ENCODE measurements around the gene PRSS27. TPM values are rescaled to one million over a fixed set of nuclear protein-coding genes. Genes with fewer than 3 reads are reported as not detected.
"Not testable (repeated sequence)": the region's sequence is repeated elsewhere in the genome, so short reads cannot be mapped to it uniquely, and the experiment has no call there.

Gene PRSS27
- total RNA-seq, 2 donors from 2014 or later = 0.15 to 0.56 TPM

DNA sequence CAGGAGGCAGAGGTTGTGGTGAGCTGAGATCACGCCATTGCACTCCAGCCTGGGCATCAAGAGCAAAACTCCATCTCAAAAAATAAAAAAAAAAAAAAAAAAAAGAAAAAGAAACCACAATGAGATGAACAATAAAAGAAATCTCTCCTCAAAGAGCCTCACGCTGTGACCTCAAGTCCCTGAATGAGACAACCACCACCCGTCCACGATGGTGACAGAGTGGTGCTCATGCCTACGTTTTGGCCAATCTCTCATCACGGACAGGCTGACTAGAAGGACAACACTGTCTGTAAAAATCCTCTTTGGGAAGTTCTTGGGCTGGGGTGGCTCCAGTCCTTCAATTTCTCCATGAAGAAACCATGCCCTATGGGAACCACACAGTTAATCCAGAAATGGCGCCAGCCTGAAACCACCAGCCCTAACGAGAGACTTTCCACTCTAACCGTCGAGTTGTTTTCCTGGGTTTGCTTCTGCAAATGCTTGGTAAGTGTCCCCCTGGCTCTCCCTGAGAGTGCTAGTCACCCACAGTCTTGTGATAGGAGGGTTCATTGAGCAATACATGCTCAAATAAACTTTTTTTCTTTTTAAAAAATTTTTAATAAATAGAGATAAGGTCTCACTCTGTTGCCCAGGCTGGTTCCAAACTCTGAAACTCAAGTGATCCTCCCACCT lies 15.0 kb upstream of the PRSS27 start:
- no peaks in the 10 kb centered on the region for H3K9me3 ChIP-seq
- no peak overlapping the region for H3K27ac ChIP-seq
- H3K27me3 ChIP-seq = no peaks in the 10 kb centered on the region
- no peak for DNase-seq
- intact Hi-C loops (cut with DNase I) = no loop called here
- H3K4me1 ChIP-seq = no peaks in the 10 kb centered on the region
- no peak overlapping the region for H3K9ac ChIP-seq (ENCODE audit: low read depth in 2 of 2, low read length in 2 of 2)
- TF ChIP-seq, protein P1, sequence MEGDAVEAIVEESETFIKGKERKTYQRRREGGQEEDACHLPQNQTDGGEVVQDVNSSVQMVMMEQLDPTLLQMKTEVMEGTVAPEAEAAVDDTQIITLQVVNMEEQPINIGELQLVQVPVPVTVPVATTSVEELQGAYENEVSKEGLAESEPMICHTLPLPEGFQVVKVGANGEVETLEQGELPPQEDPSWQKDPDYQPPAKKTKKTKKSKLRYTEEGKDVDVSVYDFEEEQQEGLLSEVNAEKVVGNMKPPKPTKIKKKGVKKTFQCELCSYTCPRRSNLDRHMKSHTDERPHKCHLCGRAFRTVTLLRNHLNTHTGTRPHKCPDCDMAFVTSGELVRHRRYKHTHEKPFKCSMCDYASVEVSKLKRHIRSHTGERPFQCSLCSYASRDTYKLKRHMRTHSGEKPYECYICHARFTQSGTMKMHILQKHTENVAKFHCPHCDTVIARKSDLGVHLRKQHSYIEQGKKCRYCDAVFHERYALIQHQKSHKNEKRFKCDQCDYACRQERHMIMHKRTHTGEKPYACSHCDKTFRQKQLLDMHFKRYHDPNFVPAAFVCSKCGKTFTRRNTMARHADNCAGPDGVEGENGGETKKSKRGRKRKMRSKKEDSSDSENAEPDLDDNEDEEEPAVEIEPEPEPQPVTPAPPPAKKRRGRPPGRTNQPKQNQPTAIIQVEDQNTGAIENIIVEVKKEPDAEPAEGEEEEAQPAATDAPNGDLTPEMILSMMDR (IDR thresholded peaks at IDR 0.05) = no peak
- H3K4me3 ChIP-seq = no peak overlapping the region
- no peaks in the 10 kb centered on the region for H3K36me3 ChIP-seq

DNA sequence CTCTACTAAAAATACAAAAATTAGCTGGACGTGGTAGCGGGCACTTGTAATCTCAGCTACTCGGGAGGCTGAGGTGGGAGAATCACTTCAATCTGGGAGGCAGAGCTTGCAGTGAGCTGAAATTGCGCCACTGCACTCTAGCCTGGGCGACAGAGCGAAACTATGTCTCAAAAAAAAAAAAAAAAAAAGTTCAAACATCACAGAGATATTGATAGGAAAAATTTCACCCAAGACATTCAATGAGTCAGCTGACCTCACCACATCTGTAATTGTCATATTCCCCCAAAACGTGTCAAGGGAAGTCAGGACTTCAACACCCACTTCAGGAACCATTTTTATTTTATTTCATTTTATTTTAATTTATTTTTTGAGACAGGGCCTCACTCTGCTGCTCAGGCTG lies 8.0 kb upstream of the PRSS27 start:
- no peak overlapping the region for H3K4me3 ChIP-seq
- H3K9ac ChIP-seq (ENCODE audit: low read depth in 2 of 2, low read length in 2 of 2) = no peak overlapping the region
- TF ChIP-seq, protein P1 (IDR thresholded peaks at IDR 0.05) = no peak
- no peaks in the 10 kb centered on the region for H3K27me3 ChIP-seq
- H3K36me3 ChIP-seq = no peaks in the 10 kb centered on the region
- no peak for DNase-seq
- intact Hi-C loops (cut with DNase I) = no loop called here
- H3K27ac ChIP-seq = no peak overlapping the region
- no peaks in the 10 kb centered on the region for H3K9me3 ChIP-seq
- H3K4me1 ChIP-seq = no peaks in the 10 kb centered on the region

DNA sequence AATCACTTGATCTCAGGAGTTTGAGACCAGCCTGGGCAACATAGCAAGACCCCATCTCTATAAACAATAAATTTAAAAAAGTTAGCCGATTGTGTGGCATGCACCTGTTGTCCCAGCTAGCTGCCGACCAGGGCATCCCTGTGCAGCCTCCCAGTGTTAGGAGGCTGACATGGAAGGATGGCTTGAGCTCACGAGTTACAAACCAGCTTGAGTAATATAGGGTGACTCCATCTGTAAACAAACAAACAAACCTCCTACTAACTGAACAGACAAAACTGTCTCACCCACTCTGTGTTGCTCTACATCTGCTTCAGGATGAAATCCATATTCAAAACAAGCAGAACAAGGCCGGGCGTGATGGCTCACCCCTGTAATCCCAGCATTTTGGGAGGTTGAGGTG lies 6.9 kb upstream of the PRSS27 start:
- no peaks in the 10 kb centered on the region for H3K27me3 ChIP-seq
- H3K9ac ChIP-seq (ENCODE audit: low read depth in 2 of 2, low read length in 2 of 2) = no peak overlapping the region
- no peak overlapping the region for H3K4me3 ChIP-seq
- TF ChIP-seq, protein P1 (IDR thresholded peaks at IDR 0.05) = no peak
- intact Hi-C loops (cut with DNase I) = no loop called here
- H3K27ac ChIP-seq = no peak overlapping the region
- H3K9me3 ChIP-seq = no peaks in the 10 kb centered on the region
- DNase-seq = no peak
- no peaks in the 10 kb centered on the region for H3K36me3 ChIP-seq
- no peaks in the 10 kb centered on the region for H3K4me1 ChIP-seq

DNA sequence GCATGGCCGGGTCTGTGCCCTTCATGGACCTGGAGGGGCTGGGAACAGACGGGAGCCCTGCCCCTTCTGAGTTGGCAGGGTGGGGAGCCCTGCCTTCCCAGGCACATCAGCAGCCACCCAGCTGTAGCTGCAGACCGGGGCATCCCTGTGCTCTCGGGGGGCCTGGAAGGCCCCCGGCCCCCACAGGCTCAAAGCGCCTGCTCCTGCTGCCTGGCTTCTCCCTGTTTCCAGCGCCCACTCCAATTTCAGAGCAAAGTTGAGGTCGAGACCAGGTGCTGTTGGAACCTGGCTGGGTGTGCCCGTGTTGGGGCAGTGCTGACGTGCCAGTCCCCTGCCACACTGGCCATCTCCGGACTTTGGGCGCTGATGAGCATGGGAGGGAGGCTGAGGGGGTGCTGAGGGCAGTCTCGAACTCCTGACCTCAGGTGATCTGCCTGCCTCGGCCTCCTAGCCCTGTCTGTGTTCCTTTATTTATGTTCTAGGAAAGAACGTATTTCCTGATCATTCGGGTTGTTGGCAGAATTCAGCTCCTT lies 4.9 kb upstream of the PRSS27 start:
- DNase-seq = no peak
- Histone ChIP-seq H3K27ac (no peak overlapping the region), H3K4me1 (peaks cover 2% of the 10 kb centered on the region), H3K27me3 (no peaks in the 10 kb centered on the region), H3K9me3 (no peaks in the 10 kb centered on the region), H3K4me3 (no peak overlapping the region), H3K36me3 (no peaks in the 10 kb centered on the region), H3K9ac (ENCODE audit: low read depth in 2 of 2, low read length in 2 of 2) (no peak overlapping the region)
- intact Hi-C loops (cut with DNase I) = no loop called here
- TF ChIP-seq, protein P1 (IDR thresholded peaks at IDR 0.05) = no peak

DNA sequence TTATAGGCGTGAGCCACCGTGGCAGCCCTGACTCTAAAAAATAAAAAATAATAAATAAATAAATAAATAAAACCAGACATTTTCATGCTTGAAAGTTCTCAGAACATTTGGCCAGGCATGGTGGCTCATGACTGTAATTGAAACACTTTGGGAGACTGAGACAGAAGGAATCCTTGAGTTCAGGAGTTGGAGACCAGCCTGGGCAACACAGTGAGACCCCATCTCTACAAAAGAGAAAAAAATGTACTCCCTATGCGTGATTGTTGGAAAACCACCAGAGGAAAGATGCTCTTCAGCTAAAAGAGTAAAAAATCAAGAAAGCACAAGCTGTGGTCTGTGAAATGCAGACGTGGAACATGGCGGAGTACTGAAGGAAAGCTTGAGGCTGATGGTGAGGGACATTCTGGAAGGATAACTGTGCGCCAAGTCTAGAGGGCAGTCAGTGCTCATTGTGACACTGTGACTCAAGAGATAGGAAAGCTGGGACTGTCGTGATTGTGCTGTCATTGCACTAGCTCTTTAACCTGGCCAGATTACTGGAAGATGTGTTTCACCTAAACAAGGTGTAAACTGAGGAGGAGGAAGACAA lies 4.2 kb upstream of the PRSS27 start:
- intact Hi-C loops (cut with DNase I) = no loop called here
- no peaks in the 10 kb centered on the region for H3K9me3 ChIP-seq
- H3K9ac ChIP-seq (ENCODE audit: low read depth in 2 of 2, low read length in 2 of 2) = no peak overlapping the region
- H3K4me3 ChIP-seq = no peak overlapping the region
- no peak overlapping the region for H3K27ac ChIP-seq
- no peak for DNase-seq
- TF ChIP-seq, protein P1 (IDR thresholded peaks at IDR 0.05) = no peak
- H3K36me3 ChIP-seq = no peaks in the 10 kb centered on the region
- H3K27me3 ChIP-seq = no peaks in the 10 kb centered on the region
- H3K4me1 ChIP-seq = peaks cover 5% of the 10 kb centered on the region

DNA sequence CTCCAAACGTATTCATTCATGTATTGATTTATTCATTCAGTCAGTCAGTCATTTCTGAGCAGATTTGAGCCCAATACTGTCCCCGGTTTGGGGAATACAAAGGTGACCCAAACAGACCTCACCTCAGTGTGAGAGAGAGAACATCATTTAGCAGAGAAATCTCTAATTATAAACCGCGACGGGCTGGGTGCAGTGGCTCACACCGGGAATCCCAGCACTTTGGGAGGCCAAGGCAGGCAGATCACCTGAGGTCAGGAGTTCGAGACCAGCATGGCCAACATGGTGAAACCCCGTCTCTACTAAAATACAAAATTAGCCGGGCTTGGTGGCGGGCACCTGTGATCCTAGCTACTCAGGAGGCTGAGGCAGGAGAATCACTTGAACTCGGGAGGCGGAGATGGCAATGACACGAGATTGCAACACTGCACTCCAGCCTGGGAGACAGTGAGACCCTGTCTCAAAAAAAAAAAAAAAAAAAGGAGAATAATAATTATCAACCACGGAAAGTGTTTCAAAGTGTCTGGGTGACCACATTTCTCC lies 1.7 kb upstream of the PRSS27 start:
- Histone ChIP-seq H3K4me3 (peak overlapping the region; percentile 61), H3K27ac (peak overlapping the region; percentile 87)
- H3K9me3 ChIP-seq; H3K9ac ChIP-seq (ENCODE audit: low read depth in 2 of 2, low read length in 2 of 2); H3K4me1 ChIP-seq; H3K36me3 ChIP-seq; H3K27me3 ChIP-seq; DNase-seq; intact Hi-C loops (cut with DNase I): not testable (repeated sequence)
